Glutamatergic neuron (in vitro differentiated cells): ENCODE data around the gene DAZL. TPM values are rescaled to one million over a fixed set of nuclear protein-coding genes. Genes with fewer than 3 reads are reported as not detected.

Source experiments
- DNase-seq: peaks from one replicate; pipeline ENCODE4 v3.0.0; 2022
- H3K27ac Mint-ChIP-seq: one replicate; pipeline ENCODE4 v1.8.0; 2020; ENCODE audit warnings: mild to moderate bottlenecking, mixed read lengths, inconsistent platforms; ENCODE audit not compliant: unreplicated experiment
- H3K27me3 Mint-ChIP-seq: one replicate; pipeline ENCODE4 v1.8.0; 2020; ENCODE audit warnings: mild to moderate bottlenecking, moderate library complexity, mixed read lengths, inconsistent platforms; ENCODE audit not compliant: unreplicated experiment
- H3K36me3 Mint-ChIP-seq: one replicate; pipeline ENCODE4 v1.8.0; 2020; ENCODE audit warnings: mild to moderate bottlenecking, mixed read lengths, inconsistent platforms; ENCODE audit not compliant: unreplicated experiment
- H3K4me1 Mint-ChIP-seq: one replicate; pipeline ENCODE4 v1.8.0; 2020; ENCODE audit warnings: mild to moderate bottlenecking, low read depth, mixed read lengths, inconsistent platforms; ENCODE audit not compliant: unreplicated experiment
- H3K4me3 Mint-ChIP-seq: one replicate; pipeline ENCODE4 v1.8.0; 2020; ENCODE audit warnings: mild to moderate bottlenecking, mixed read lengths, inconsistent platforms; ENCODE audit not compliant: unreplicated experiment
- H3K9me3 Mint-ChIP-seq: one replicate; pipeline ENCODE4 v1.8.0; 2020; ENCODE audit warnings: mild to moderate bottlenecking, moderate library complexity, mixed read lengths, inconsistent platforms; ENCODE audit not compliant: unreplicated experiment
- total RNA-seq: library from RNA; stranded (reverse); fragmentation: NEBNext Ultra II Directional; extraction: Animal tissue kit (Norgen Biotek cat#: 25700); gene quantifications from one replicate; pipeline ENCODE4 v1.2.1, GENCODE V29; 2021; ENCODE audit not compliant: unreplicated experiment
- TF ChIP-seq, protein P1 (sequence below): fragments of 200-600 bp; sonication (generic); IDR thresholded peaks from one replicate; pipeline ENCODE4 v1.5.0; 2021; ENCODE audit not compliant: partially characterized antibody, unreplicated experiment

Gene DAZL
- total RNA-seq, 1 donor from 2014 or later, result 0.51 TPM

- no peaks in the 10 kb centered on the region for H3K36me3 Mint-ChIP-seq
- peaks cover 2% of the 10 kb centered on the region for H3K9me3 Mint-ChIP-seq
- H3K4me1 Mint-ChIP-seq, result peaks cover 23% of the 10 kb centered on the region
- H3K27me3 Mint-ChIP-seq, result no peaks in the 10 kb centered on the region
- TF ChIP-seq, protein P1, sequence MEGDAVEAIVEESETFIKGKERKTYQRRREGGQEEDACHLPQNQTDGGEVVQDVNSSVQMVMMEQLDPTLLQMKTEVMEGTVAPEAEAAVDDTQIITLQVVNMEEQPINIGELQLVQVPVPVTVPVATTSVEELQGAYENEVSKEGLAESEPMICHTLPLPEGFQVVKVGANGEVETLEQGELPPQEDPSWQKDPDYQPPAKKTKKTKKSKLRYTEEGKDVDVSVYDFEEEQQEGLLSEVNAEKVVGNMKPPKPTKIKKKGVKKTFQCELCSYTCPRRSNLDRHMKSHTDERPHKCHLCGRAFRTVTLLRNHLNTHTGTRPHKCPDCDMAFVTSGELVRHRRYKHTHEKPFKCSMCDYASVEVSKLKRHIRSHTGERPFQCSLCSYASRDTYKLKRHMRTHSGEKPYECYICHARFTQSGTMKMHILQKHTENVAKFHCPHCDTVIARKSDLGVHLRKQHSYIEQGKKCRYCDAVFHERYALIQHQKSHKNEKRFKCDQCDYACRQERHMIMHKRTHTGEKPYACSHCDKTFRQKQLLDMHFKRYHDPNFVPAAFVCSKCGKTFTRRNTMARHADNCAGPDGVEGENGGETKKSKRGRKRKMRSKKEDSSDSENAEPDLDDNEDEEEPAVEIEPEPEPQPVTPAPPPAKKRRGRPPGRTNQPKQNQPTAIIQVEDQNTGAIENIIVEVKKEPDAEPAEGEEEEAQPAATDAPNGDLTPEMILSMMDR, result no peak
- H3K4me3 Mint-ChIP-seq, result no peak overlapping the region
- no peak for DNase-seq
- no peak overlapping the region for H3K27ac Mint-ChIP-seq
These were observed 68.2 kb downstream of the DAZL start for GRCh38 chr3:16536996-16537395.

Other genes with a start within 250 kb of the DAZL start
- gene RFTN1, start 91.7 kb downstream of the DAZL start, total RNA-seq, result 6.4 TPM